Stromal cell of bone marrow (primary cell): Measurements from ENCODE around the gene OR5I1.
"Not testable (repeated sequence)": the region's sequence is repeated elsewhere in the genome, so short reads cannot be mapped to it uniquely, and the experiment has no call there.

Experiments used
- DNase-seq: peaks from one replicate; pipeline ENCODE4 v3.0.0-alpha.2; 2012; ENCODE audit warnings: low read depth

The OR5I1 gene

DNA sequence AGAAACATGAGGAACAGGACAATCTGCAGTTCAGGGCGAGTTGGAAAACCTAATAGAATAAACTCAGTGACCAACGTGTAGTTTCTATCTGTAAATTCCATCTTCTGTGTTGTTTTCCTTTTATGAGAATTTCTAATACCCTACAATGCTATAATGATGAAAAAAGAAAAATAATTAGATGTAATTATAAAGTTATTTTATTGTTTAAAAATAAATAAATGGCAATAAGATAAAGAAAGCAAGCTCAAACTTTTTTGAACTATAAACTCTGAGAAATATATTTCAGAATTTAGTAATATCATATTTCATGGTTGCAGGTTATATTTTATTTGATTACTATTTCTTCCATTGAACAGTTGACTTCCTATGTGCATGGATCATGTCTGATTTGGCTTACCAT is at the start of gene OR5I1:
TSS of gene OR5I1 (minus strand) at position 101 of the 400 bp plus-strand sequence. CDS start at position 101, 0 bp downstream.
- DNase-seq = no peak

DNA sequence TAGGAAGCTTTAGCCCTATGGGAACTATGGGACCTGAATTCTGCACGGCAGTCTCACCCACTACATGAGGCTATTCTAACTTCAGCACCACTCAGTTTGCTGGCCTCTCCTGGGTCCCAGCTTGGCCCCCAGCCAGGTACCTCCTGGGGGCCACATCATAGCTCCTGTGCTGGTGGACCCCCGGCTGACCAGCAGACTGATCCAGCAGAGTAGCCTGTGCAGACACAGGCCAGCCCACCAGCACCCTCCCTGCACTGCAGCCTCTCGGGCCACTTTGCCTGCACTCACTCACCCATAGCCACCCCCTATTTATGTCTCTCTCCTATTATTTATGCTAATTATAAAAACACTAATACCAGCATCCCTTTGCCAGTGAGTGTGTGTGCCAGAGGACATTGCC is 34.7 kb upstream of the OR5I1 start:
- DNase-seq = no peak

DNA sequence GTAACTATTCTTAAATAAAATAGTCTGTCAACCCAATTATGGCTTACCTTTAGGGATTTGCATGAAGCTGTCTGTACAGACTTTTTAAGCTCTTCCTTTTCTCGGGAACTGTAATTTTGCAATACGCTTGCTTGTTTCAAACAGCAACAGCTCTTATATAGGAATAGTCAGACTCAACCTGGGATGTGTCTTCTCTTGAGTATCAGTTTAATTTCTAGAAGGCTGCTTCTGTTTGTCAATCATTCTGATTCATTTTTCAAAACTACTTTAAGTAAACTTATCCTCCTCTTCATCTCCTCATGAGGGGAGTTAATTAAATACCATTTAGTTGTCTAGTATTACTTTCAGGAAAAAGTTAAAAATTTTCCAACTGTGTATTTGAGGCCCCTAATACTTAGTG is 33.6 kb upstream of the OR5I1 start, which contains the start of gene OR10AG1:
TSS of gene OR10AG1 (minus strand) at position 101 of the 400 bp plus-strand sequence. CDS start at position 63, 38 bp downstream.
- no peak for DNase-seq

GRCh38 chr11:55967914-55968313 is 31.7 kb upstream of the OR5I1 start:
- no peak for DNase-seq

- no peak for DNase-seq
Measured at GRCh38 chr11:55966391-55966790, 30.2 kb upstream of the OR5I1 start.

DNA sequence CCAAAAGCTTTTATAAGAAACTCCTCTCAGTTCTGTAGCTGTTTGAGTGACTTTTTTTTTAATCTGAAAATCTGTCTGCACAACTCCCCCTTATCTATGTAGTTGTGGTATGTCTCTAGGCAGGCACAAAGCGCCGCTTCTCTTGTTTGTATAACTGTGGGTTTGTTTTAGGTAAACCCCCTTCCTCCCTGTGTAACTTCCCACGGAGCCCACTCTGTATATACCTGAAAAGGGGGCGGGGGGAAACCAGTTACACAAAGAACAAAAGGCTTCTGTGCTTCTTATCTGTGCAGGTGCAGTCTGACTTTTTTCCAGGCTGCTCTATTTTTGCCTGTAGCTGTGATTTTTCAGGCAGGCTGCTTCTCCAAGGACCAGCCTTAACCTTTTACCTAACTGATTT is 20.3 kb upstream of the OR5I1 start:
- no peak for DNase-seq

GRCh38 chr11:55949330-55949729 is 13.1 kb upstream of the OR5I1 start:
- no peak for DNase-seq

DNA sequence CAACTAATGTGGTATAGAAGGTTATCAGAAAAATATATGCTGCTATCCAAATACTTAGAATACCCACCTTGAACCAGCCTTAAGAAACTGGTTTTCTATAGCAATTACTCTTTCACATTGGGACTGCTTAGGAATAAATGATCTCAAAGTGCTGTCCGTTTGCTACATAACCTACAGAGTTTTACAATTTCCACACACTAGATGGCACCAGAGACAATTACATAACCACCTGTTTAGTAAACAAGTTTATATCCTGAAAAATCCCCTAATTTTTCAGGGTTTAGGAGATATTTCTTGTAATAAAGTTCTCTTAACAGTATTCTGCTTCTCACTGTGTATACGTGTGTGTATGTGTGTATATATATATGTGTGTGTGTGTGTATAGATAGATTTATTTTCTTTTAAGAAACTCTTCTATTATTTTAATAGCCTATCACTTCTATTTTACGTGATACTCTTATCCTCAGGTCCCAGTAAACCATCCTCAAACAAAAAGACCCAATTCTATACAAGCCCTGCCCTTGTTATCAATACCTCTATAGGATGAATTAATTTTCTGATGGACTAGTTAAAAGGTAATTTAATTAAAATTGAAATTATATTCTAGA is 6.7 kb upstream of the OR5I1 start:
- DNase-seq = peak; percentile 2

GRCh38 chr11:55920537-55920936 is 15.7 kb downstream of the OR5I1 start:
- DNase-seq = no peak

GRCh38 chr11:55914482-55914881 is 21.7 kb downstream of the OR5I1 start, which contains the start of gene OR5W2:
OR5W2 (minus strand) TSS chr11:55914582; CDS start chr11:55914582, 0 bp downstream.
- no peak for DNase-seq

DNA sequence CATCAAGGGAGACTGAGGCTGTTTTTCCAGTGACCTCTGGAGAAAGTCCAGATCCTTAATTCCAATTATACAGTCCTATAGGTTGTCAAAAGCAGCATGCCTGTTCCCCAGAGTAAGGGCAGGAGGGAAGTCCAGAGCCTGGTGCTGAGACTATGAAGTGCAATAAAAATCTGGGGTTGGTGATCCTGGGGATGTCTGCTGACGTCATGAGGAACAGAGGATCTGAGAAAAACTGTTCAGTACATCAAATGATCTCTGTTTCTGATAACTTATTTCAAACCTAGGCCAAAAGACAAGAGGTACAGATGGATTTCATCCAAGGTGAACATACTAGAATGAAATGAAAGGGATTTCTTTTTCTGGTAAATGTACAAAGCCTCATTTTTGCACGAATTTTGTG is 33.9 kb downstream of the OR5I1 start:
- DNase-seq = no peak

DNA sequence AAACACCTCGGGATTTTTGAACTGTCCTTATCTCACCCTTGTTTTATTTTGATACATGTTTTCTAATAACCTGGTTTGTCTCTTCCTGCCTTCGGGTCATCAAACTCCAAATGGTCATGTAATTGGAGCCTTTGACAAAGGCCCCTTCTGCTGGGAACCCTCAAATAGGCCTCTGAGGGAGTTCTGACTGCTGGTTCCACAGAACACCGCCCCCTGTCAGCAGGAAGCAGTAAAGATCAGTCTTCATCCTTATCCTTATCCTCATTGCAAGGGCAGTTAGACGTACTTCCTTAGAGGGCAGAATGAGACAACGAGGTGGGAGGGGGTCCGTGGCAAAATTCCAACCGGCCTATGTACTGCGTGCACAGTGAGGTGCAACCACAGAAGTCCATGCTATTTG is 41.0 kb downstream of the OR5I1 start:
- DNase-seq = no peak

DNA sequence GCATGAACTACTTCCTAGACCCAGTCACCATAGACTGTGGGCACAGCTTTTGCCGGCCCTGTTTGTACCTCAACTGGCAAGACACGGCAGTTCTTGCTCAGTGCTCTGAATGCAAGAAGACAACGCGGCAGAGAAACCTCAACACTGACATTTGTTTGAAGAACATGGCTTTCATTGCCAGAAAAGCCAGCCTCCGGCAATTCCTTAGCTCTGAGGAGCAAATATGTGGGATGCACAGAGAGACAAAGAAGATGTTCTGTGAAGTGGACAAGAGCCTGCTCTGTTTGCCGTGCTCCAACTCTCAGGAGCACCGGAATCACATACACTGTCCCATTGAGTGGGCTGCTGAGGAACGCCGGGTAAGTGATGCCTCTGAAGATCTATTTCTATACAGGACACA is 50.7 kb downstream of the OR5I1 start:
- DNase-seq = not testable (repeated sequence)
